Esophagus muscularis mucosa (tissue), 4 donors: ENCODE results near the gene TMEM240.

Experiments
- EP300 ChIP-seq: sonication (generic); formaldehyde crosslinking; IDR thresholded peaks from one replicate; pipeline ENCODE4 v1.6.1; 2017; ENCODE audit warnings: antibody characterized with exemption
- POLR2AphosphoS5 ChIP-seq, 2 donors: sonication (generic); formaldehyde crosslinking; IDR thresholded peaks; one replicate each; pipeline ENCODE4 v1.6.1; 2017; ENCODE audit warnings: antibody characterized with exemption in 2 of 2
- TF ChIP-seq, protein P1 (sequence below), 3 experiments: fragments of 200-600 bp in 2 of 3; fragments of 450-650 bp in 1 of 3; sonication (generic) in 2 of 3; IDR thresholded peaks; one replicate each; pipeline ENCODE4 v1.5.1; 2017 to 2019; ENCODE audit warnings: antibody characterized with exemption in 3 of 3, mild to moderate bottlenecking in 2 of 3, moderate library complexity in 1 of 3

DNA sequence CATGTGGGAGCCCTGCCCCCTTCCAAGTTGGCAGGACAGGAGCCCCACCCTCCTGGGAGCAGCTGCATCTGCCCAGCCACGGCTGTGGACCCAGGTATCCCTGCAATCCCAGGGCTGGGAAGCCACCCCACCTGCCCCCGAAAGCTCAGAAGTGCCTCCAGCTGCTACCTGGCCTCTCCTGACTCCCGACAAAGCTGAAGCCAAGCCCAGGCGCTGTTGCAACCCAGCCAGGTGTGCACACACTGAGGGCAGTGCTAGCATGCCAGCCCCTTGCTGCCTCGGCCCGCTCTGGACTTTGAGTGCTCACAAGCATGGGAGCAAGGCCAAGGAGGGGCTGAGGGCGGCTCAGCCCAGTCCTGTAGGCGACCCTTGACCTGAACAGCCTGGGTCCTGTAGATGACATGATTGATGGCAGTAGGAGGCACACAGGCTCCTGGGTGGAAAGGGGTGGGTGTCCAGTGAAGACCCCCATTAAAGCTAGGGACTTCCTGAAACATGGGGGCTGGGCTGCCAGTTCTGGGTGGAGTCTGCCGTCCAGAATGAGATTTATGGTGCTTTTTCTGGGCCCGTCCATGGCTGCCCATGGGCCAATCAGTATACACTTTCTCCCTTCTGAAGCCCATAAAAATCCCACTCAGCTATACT lies 37.1 kb upstream of the TMEM240 start:
- TF ChIP-seq, protein P1, sequence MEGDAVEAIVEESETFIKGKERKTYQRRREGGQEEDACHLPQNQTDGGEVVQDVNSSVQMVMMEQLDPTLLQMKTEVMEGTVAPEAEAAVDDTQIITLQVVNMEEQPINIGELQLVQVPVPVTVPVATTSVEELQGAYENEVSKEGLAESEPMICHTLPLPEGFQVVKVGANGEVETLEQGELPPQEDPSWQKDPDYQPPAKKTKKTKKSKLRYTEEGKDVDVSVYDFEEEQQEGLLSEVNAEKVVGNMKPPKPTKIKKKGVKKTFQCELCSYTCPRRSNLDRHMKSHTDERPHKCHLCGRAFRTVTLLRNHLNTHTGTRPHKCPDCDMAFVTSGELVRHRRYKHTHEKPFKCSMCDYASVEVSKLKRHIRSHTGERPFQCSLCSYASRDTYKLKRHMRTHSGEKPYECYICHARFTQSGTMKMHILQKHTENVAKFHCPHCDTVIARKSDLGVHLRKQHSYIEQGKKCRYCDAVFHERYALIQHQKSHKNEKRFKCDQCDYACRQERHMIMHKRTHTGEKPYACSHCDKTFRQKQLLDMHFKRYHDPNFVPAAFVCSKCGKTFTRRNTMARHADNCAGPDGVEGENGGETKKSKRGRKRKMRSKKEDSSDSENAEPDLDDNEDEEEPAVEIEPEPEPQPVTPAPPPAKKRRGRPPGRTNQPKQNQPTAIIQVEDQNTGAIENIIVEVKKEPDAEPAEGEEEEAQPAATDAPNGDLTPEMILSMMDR (IDR thresholded peaks at IDR 0.05), result no peak
- TF ChIP-seq POLR2AphosphoS5 (IDR thresholded peaks at IDR 0.05) (no peak), EP300 (no peak)
